H9 (cell line): Measurements from ENCODE around the gene EPGN. TPM values are rescaled to one million over a fixed set of nuclear protein-coding genes. Genes with fewer than 3 reads are reported as not detected.

Experiments
- DNase-seq: peaks from one replicate; pipeline ENCODE4 v3.0.0-alpha.2; 2017
- H2AFZ ChIP-seq: one replicate; pipeline ENCODE4 v1.6.1; 2013; ENCODE audit warnings: mild to moderate bottlenecking, low read length, control low read depth, moderate library complexity
- H2AK5ac ChIP-seq: 2 replicates; pipeline ENCODE4 v1.6.1; 2013; ENCODE audit warnings: low read length, control low read depth, mixed read lengths; ENCODE audit not compliant: insufficient read length
- H2BK120ac ChIP-seq: one replicate; pipeline ENCODE4 v1.6.1; 2013; ENCODE audit warnings: low read depth, mild to moderate bottlenecking, low read length, control low read depth, inconsistent platforms; ENCODE audit not compliant: poor library complexity, severe bottlenecking
- H2BK12ac ChIP-seq: 2 replicates; pipeline ENCODE4 v1.6.1; 2013; ENCODE audit warnings: low read length, control low read depth, mixed read lengths, low read depth; ENCODE audit not compliant: insufficient read length
- H2BK15ac ChIP-seq: 2 replicates; pipeline ENCODE4 v1.6.1; 2013; ENCODE audit warnings: low read depth, low read length, control low read depth
- H2BK20ac ChIP-seq: one replicate; pipeline ENCODE4 v1.6.1; 2013; ENCODE audit warnings: low read depth, mild to moderate bottlenecking, low read length, control low read depth, inconsistent platforms; ENCODE audit not compliant: poor library complexity, severe bottlenecking
- H2BK5ac ChIP-seq: 2 replicates; pipeline ENCODE4 v1.6.1; 2013; ENCODE audit warnings: low read length, control low read depth, mixed read lengths; ENCODE audit not compliant: insufficient read length
- H3K14ac ChIP-seq: 2 replicates; pipeline ENCODE4 v1.6.1; 2013; ENCODE audit warnings: low read length, control low read depth; ENCODE audit not compliant: insufficient read depth
- H3K18ac ChIP-seq: 2 replicates; pipeline ENCODE4 v1.6.1; 2013; ENCODE audit warnings: low read depth, mild to moderate bottlenecking, mixed read lengths, low read length, control low read depth; ENCODE audit not compliant: insufficient read length
- H3K23ac ChIP-seq: 2 replicates; pipeline ENCODE4 v1.6.1; 2013; ENCODE audit warnings: low read length, control low read depth, mixed read lengths, low read depth; ENCODE audit not compliant: insufficient read length
- H3K23me2 ChIP-seq: 2 replicates; pipeline ENCODE4 v1.6.1; 2013; ENCODE audit warnings: low read depth, mild to moderate bottlenecking, mixed read lengths, low read length, control low read depth; ENCODE audit not compliant: insufficient read length, poor library complexity, severe bottlenecking
- H3K27ac ChIP-seq: 2 replicates; pipeline ENCODE4 v1.5.1; 2013; ENCODE audit warnings: low read length, control low read depth, mixed read lengths, low read depth; ENCODE audit not compliant: insufficient read length
- H3K27me3 ChIP-seq: 2 replicates; pipeline ENCODE4 v1.6.1; 2013; ENCODE audit warnings: low read length, control low read depth, inconsistent platforms; ENCODE audit not compliant: insufficient read depth
- H3K4ac ChIP-seq: 2 replicates; pipeline ENCODE4 v1.6.1; 2013; ENCODE audit warnings: low read depth, mild to moderate bottlenecking, control low read depth, inconsistent platforms, low read length, moderate library complexity
- H3K4me1 ChIP-seq: 2 replicates; pipeline ENCODE4 v1.6.1; 2013; ENCODE audit warnings: low read length, control low read depth, inconsistent platforms; ENCODE audit not compliant: insufficient read depth
- H3K4me2 ChIP-seq: 2 replicates; pipeline ENCODE4 v1.6.1; 2013; ENCODE audit warnings: low read length, control low read depth, mixed read lengths; ENCODE audit not compliant: insufficient read length, insufficient read depth
- H3K56ac ChIP-seq: 2 replicates; pipeline ENCODE4 v1.6.1; 2013; ENCODE audit warnings: low read depth, mild to moderate bottlenecking, mixed read lengths, low read length, control low read depth; ENCODE audit not compliant: insufficient read length
- H3K79me1 ChIP-seq: 2 replicates; pipeline ENCODE4 v1.6.1; 2013; ENCODE audit warnings: low read depth, mild to moderate bottlenecking, moderate library complexity, low read length, control low read depth, inconsistent platforms; ENCODE audit not compliant: insufficient read depth, poor library complexity, severe bottlenecking
- H3K79me2 ChIP-seq: 2 replicates; pipeline ENCODE4 v1.6.1; 2013; ENCODE audit warnings: low read length, control low read depth, inconsistent platforms; ENCODE audit not compliant: insufficient read depth
- H3K9ac ChIP-seq: 2 replicates; pipeline ENCODE4 v1.6.1; 2013; ENCODE audit warnings: low read length, control low read depth, mixed read lengths; ENCODE audit not compliant: insufficient read length; ENCODE audit errors: extremely low read depth
- H3K9me3 ChIP-seq: one replicate; pipeline ENCODE4 v1.6.1; 2013; ENCODE audit warnings: low read depth, low read length, inconsistent platforms; ENCODE audit not compliant: control insufficient read depth
- H3T11ph ChIP-seq: one replicate; pipeline ENCODE4 v1.6.1; 2013; ENCODE audit warnings: mild to moderate bottlenecking, low read length, control low read depth, inconsistent platforms
- H4K20me1 ChIP-seq: one replicate; pipeline ENCODE4 v1.6.1; 2013; ENCODE audit not compliant: control insufficient read depth, insufficient read length, insufficient read depth
- H4K5ac ChIP-seq: 2 replicates; pipeline ENCODE4 v1.6.1; 2013; ENCODE audit warnings: low read depth, mild to moderate bottlenecking, mixed read lengths, low read length, control low read depth; ENCODE audit not compliant: insufficient read length
- H4K8ac ChIP-seq: replicated peaks from 2 replicates; pipeline ENCODE4 v1.6.1; 2013; ENCODE audit warnings: low read length, control low read depth, mixed read lengths, low read depth; ENCODE audit not compliant: insufficient read length
- H4K91ac ChIP-seq: 2 replicates; pipeline ENCODE4 v1.6.1; 2013; ENCODE audit warnings: low read depth, mild to moderate bottlenecking, moderate library complexity, mixed read lengths, low read length, control low read depth; ENCODE audit not compliant: insufficient read length
- H3K27ac Mint-ChIP-seq, 3 experiments: 2 replicates in 2 of 3; 3 replicates in 1 of 3; pipeline ENCODE4 v1.8.0; 2020 to 2021; ENCODE audit warnings: mixed read lengths in 3 of 3, mild to moderate bottlenecking in 1 of 3, moderate library complexity in 1 of 3
- H3K27me3 Mint-ChIP-seq: 2 replicates; pipeline ENCODE4 v1.8.0; 2021; ENCODE audit warnings: low read depth, mild to moderate bottlenecking, moderate library complexity, mixed read lengths
- H3K36me3 Mint-ChIP-seq, 3 experiments: 2 replicates in 2 of 3; 3 replicates in 1 of 3; pipeline ENCODE4 v1.8.0; 2020 to 2021; ENCODE audit warnings: low read depth in 3 of 3, mixed read lengths in 3 of 3; ENCODE audit not compliant: insufficient read depth in 1 of 3
- H3K4me1 Mint-ChIP-seq, 2 experiments: 2 replicates each; pipeline ENCODE4 v1.8.0; 2020; ENCODE audit warnings: mixed read lengths in 2 of 2
- H3K4me3 Mint-ChIP-seq, 2 experiments: 2 replicates in 1 of 2; 3 replicates in 1 of 2; pipeline ENCODE4 v1.8.0; 2020 to 2021; ENCODE audit warnings: mild to moderate bottlenecking in 2 of 2, mixed read lengths in 2 of 2, moderate library complexity in 1 of 2
- H3K9me3 Mint-ChIP-seq, 2 experiments: 2 replicates in 1 of 2; 3 replicates in 1 of 2; pipeline ENCODE4 v1.8.0; 2020; ENCODE audit warnings: mild to moderate bottlenecking in 2 of 2, mixed read lengths in 2 of 2, moderate library complexity in 1 of 2
- WGBS: extraction: QIAGEN DNeasy Blood & Tissue Kit; methylation state at CpG from one replicate; pipeline ENCODE4 v1.1.7; 2013; ENCODE audit warnings: missing lambda C conversion rate, low lambda C conversion rate, mixed read lengths; ENCODE audit not compliant: insufficient read length; ENCODE audit errors: extremely low coverage; 5-methylcytosine and 5-hydroxymethylcytosine counted together
- total RNA-seq: library from RNA; stranded (reverse); gene quantifications from 2 replicates; pipeline ENCODE4 v1.2.1, GENCODE V29; 2021
- TF ChIP-seq, protein P1 (sequence below): fragments of 200-600 bp; sonication (generic); conservative IDR thresholded peaks from 3 replicates; pipeline ENCODE4 v1.8.0; 2021; ENCODE audit warnings: antibody characterized with exemption, mild to moderate bottlenecking

The EPGN gene
- total RNA-seq, 1 experiment from 2014 or later, result not detected

DNA sequence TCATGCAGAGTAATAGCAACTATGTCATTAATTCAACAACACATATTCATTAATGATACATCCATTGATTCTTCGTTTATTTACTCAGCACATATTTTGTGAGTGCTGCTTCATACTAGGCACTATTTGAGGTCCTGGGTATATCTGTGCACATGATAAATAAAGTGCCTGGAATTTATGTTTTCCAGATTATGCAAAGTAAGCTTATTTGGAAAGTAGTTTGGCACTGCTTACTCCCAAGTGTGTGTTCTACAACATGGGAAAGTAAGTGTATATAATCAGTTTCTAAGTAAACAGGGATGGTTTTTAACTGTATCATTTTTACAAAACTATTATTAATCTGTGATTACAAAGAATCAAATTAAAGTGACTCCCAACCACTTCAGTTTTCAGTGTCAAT is 16.8 kb upstream of the EPGN start:
- no CpG with 5 or more reads among the region's 1 CpG for WGBS
- H3K9me3 ChIP-seq, result no peaks in the 10 kb centered on the region
- H3K27ac ChIP-seq, result no peak overlapping the region
- H3K18ac ChIP-seq, result no peak overlapping the region
- no peak overlapping the region for H4K91ac ChIP-seq
- H2BK20ac ChIP-seq, result no peak overlapping the region
- no peak overlapping the region for H2BK5ac ChIP-seq
- H3K79me1 ChIP-seq, result no peaks in the 10 kb centered on the region
- no peak overlapping the region for H3K9ac ChIP-seq
- H3K79me2 ChIP-seq, result no peaks in the 10 kb centered on the region
- Mint-ChIP-seq H3K9me3 (no peaks in the 10 kb centered on the region), H3K4me3 (no peak overlapping the region), H3K27ac (no peak overlapping the region), H3K4me1 (no peaks in the 10 kb centered on the region), H3K36me3 (no peaks in the 10 kb centered on the region), H3K27me3 (no peaks in the 10 kb centered on the region)
- DNase-seq, result no peak
- H3K14ac ChIP-seq, result no peak overlapping the region
- H3K23ac ChIP-seq, result no peak overlapping the region
- no peak overlapping the region for H4K8ac ChIP-seq
- no peak overlapping the region for H3K4ac ChIP-seq
- no peak overlapping the region for H2BK15ac ChIP-seq
- no peak overlapping the region for H3T11ph ChIP-seq
- H2BK120ac ChIP-seq, result no peak overlapping the region
- H3K4me2 ChIP-seq, result no peak overlapping the region
- no peak overlapping the region for H4K5ac ChIP-seq
- no peak overlapping the region for H2BK12ac ChIP-seq
- no peaks in the 10 kb centered on the region for H3K4me1 ChIP-seq
- H4K20me1 ChIP-seq, result no peaks in the 10 kb centered on the region
- TF ChIP-seq, protein P1, sequence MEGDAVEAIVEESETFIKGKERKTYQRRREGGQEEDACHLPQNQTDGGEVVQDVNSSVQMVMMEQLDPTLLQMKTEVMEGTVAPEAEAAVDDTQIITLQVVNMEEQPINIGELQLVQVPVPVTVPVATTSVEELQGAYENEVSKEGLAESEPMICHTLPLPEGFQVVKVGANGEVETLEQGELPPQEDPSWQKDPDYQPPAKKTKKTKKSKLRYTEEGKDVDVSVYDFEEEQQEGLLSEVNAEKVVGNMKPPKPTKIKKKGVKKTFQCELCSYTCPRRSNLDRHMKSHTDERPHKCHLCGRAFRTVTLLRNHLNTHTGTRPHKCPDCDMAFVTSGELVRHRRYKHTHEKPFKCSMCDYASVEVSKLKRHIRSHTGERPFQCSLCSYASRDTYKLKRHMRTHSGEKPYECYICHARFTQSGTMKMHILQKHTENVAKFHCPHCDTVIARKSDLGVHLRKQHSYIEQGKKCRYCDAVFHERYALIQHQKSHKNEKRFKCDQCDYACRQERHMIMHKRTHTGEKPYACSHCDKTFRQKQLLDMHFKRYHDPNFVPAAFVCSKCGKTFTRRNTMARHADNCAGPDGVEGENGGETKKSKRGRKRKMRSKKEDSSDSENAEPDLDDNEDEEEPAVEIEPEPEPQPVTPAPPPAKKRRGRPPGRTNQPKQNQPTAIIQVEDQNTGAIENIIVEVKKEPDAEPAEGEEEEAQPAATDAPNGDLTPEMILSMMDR, result no peak
- no peak overlapping the region for H3K56ac ChIP-seq
- H2AK5ac ChIP-seq, result no peak overlapping the region
- H3K23me2 ChIP-seq, result no peaks in the 10 kb centered on the region
- no peak overlapping the region for H2AFZ ChIP-seq
- no peaks in the 10 kb centered on the region for H3K27me3 ChIP-seq
